Lower lobe of right lung (tissue), 2 donors: Measurements from ENCODE around the gene KIF26B. TPM values are rescaled to one million over a fixed set of nuclear protein-coding genes. Genes with fewer than 3 reads are reported as not detected.

Experiments used
- ATAC-seq, 2 donors: fragments of 200-7000 bp; cut with Tn5 transposase; one replicate each; pipeline ENCODE4 v1.9.1; 2020 to 2022; ENCODE audit warnings: mild to moderate bottlenecking in 2 of 2, moderate library complexity in 2 of 2
- DNase-seq: peaks from one replicate; pipeline ENCODE4 v3.0.0-alpha.2; 2020
- H3K27ac ChIP-seq: fragments of 200-600 bp; one replicate; pipeline ENCODE4 v1.8.0; 2022
- H3K27me3 ChIP-seq: fragments of 200-600 bp; one replicate; pipeline ENCODE4 v1.8.0; 2022; ENCODE audit warnings: low read depth
- H3K36me3 ChIP-seq: fragments of 200-600 bp; one replicate; pipeline ENCODE4 v1.8.0; 2022; ENCODE audit warnings: mild to moderate bottlenecking
- H3K4me1 ChIP-seq: fragments of 200-600 bp; one replicate; pipeline ENCODE4 v1.8.0; 2022
- H3K4me3 ChIP-seq: fragments of 200-600 bp; one replicate; pipeline ENCODE4 v1.8.0; 2022; ENCODE audit warnings: mild to moderate bottlenecking
- H3K9me3 ChIP-seq: fragments of 200-600 bp; one replicate; pipeline ENCODE4 v1.8.0; 2022
- intact Hi-C: fragments of 100-400 bp; cut with DNase I; formaldehyde crosslinking; loops from one replicate; pipeline ENCODE4 v1.11.0; 2022
- total RNA-seq: library from RNA; stranded (reverse); fragmentation: NEBNext Ultra II Directional; extraction: Animal tissue kit (Norgen Biotek cat#: 25700); gene quantifications from one replicate; pipeline ENCODE4 v1.2.1, GENCODE V29; 2021
- TF ChIP-seq, protein P1 (sequence below): fragments of 200-600 bp; IDR thresholded peaks from one replicate; pipeline ENCODE4 v1.8.0; 2022; ENCODE audit warnings: antibody characterized with exemption, mild to moderate bottlenecking
- donor health status: DM: no; HTN: yes; CAD: no; lungs with severe emphysema.

Gene KIF26B
- total RNA-seq, 1 donor from 2014 or later, result 1.2 TPM

DNA sequence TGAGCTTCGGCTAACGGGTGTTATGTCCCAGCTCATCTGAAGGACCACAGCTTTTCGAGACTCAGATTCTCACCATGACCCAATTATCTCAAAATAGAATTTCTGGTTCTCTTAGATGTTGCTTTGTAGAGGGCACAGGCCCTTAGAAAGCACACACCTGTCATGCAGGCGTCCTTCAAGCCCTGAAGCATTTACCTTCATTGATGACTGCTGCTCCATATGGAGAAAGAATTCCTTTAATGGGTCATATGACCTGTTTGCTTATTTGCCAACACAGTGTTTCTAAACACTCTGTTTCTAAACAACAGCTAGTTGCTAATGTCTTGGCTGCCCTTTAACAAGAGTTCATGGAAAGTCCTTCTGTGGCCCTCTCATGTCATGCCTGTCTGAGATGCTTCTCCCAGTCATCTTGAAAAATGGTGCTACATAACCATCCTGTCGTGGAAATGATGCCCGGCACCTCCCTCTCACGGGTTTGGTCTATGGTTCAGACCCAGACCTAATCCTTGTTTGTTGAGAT lies 495.7 kb downstream of the KIF26B start:
- Histone ChIP-seq H3K36me3 (no peaks in the 10 kb centered on the region), H3K4me3 (no peak overlapping the region), H3K27me3 (no peaks in the 10 kb centered on the region), H3K9me3 (no peaks in the 10 kb centered on the region), H3K4me1 (no peaks in the 10 kb centered on the region), H3K27ac (no peak overlapping the region)
- DNase-seq (no peak), ATAC-seq (no peak)
- intact Hi-C loops, result no loop called here
- TF ChIP-seq, protein P1, sequence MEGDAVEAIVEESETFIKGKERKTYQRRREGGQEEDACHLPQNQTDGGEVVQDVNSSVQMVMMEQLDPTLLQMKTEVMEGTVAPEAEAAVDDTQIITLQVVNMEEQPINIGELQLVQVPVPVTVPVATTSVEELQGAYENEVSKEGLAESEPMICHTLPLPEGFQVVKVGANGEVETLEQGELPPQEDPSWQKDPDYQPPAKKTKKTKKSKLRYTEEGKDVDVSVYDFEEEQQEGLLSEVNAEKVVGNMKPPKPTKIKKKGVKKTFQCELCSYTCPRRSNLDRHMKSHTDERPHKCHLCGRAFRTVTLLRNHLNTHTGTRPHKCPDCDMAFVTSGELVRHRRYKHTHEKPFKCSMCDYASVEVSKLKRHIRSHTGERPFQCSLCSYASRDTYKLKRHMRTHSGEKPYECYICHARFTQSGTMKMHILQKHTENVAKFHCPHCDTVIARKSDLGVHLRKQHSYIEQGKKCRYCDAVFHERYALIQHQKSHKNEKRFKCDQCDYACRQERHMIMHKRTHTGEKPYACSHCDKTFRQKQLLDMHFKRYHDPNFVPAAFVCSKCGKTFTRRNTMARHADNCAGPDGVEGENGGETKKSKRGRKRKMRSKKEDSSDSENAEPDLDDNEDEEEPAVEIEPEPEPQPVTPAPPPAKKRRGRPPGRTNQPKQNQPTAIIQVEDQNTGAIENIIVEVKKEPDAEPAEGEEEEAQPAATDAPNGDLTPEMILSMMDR, result no peak

DNA sequence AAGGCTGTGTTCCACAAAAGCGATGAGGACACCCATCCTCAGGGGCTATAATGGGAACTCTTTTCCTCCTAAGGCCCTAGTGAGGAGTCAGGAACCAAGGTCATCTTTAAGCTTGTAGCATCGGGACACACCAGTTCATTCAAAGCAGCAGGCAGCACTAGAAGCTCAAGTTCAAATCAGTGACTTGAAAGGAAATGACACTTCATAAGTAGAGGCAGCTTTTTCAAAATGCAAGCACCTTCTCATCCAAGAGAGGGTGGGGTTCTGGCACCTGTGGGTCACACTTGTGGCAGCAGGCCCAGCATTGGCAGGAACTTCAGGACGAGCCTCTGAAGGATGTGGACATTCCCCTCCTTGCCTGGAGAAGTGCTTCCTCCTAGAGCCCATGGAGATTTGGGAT lies 496.3 kb downstream of the KIF26B start:
- no peaks in the 10 kb centered on the region for H3K4me1 ChIP-seq
- DNase-seq, result no peak
- H3K4me3 ChIP-seq, result no peak overlapping the region

DNA sequence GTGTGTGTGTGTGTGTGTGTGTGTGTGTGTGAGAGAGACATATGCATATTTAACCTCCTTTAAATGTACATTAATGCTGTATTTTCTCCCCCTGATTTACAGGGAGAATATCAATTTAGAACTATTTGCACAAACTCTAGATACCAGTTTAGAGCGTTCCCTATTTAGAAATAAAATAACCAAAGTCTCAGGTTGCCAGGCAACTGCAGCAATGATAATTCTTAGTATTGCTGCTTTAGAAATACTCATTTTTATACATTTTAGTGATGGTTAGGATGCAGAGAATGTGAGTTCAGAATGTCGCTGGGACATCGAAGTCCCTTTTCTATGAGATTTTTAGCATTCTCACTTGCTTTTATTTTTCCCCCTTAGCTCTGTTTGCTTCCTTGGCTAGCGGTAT lies 497.3 kb downstream of the KIF26B start:
- ATAC-seq, result no peak
- no peak overlapping the region for H3K27ac ChIP-seq
- H3K4me3 ChIP-seq, result no peak overlapping the region

More for the DNA sequence above, 496.3 kb downstream of the KIF26B start:
- Histone ChIP-seq H3K9me3 (no peaks in the 10 kb centered on the region), H3K27me3 (no peaks in the 10 kb centered on the region), H3K27ac (no peak overlapping the region), H3K36me3 (no peaks in the 10 kb centered on the region)
- TF ChIP-seq, protein P1, result no peak
- intact Hi-C loops, result no loop called here
- peak in 1 of 2 donors; percentile 36 for ATAC-seq

DNA sequence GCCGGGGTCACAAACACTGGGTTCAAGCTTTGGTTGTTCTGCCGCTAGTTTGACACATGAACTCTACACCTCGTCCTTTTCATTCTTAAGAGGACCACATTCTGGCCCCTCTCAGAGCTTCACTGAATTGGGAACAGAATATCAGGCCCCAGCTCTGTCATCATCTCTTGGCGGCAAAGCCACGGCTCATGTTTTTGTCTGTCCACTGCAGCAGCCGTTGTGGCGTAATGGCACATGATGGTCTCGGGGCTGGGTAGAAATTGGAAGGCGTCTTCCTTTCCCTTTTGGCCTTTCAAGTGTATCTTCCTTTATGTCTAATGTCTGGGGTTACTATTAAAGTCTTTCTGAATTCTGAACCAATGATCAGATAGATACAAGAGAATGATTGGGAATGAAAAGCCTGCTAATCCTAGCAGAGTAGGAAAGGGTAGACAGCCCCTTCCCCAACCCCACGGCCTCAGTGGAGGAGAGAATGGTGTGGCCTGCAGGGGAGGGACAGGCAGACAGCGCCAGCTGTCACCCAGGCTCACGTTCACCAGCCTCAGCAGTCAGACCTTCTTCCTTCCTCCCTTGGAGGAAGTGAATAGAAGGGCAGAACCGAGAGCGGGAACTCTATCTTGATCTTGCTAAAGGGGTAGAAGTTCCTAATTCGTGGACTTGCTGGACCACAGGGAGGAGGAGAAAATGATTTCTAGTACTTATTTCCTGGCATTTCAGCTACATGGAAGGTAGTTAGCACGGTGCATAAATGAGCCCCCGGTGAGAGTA lies 498.1 kb downstream of the KIF26B start:
- DNase-seq (no peak), ATAC-seq (no peak)
- no peaks in the 10 kb centered on the region for H3K9me3 ChIP-seq
- no peak overlapping the region for H3K4me3 ChIP-seq
- no peak overlapping the region for H3K27ac ChIP-seq
- H3K36me3 ChIP-seq, result no peaks in the 10 kb centered on the region
- TF ChIP-seq, protein P1, result no peak
- H3K4me1 ChIP-seq, result no peaks in the 10 kb centered on the region
- intact Hi-C loops, result no loop called here
- no peaks in the 10 kb centered on the region for H3K27me3 ChIP-seq

More for the DNA sequence above, 497.3 kb downstream of the KIF26B start:
- Histone ChIP-seq H3K36me3 (no peaks in the 10 kb centered on the region), H3K9me3 (no peaks in the 10 kb centered on the region), H3K27me3 (no peaks in the 10 kb centered on the region), H3K4me1 (no peaks in the 10 kb centered on the region)
- no peak for DNase-seq
- TF ChIP-seq, protein P1, result no peak
- intact Hi-C loops, result no loop called here

DNA sequence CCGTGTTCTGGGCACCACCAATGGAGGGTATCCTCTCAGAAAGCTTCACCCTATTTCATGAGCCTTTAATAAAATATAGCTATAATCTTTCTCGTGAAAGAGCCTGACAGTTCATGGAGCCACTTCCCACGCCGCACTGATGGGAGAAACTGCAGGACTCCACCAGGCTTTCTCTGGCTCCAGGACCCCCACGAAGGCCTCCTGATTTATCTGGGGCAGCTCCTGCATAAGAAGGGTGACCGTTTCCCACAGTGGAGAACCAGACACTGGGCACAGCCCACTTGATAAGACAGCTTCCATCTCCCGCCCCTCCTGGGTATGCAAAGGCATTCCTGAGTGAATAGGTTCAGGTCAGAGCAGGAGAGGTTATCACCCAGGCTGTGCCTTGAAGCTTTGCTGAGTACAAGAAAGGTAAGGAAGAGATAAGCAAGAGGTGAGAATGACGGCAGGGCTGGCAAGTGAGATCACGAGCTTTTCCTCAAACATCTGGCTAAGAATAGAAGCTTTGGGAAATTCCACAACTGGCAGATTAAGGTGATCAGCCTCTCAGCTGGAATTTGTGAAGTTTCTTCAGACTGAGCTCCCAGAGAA lies 499.8 kb downstream of the KIF26B start:
- H3K4me1 ChIP-seq, result no peaks in the 10 kb centered on the region
- ATAC-seq (peak in 1 of 2 donors; percentile 19), DNase-seq (no peak)
- H3K36me3 ChIP-seq, result no peaks in the 10 kb centered on the region
- TF ChIP-seq, protein P1, result no peak
- H3K27me3 ChIP-seq, result no peaks in the 10 kb centered on the region
- no peak overlapping the region for H3K4me3 ChIP-seq
- intact Hi-C loops, result no loop called here
- no peaks in the 10 kb centered on the region for H3K9me3 ChIP-seq
- no peak overlapping the region for H3K27ac ChIP-seq
